ENCODE data around the gene USB1.

USB1 gene

GRCh38 chr16:58037365-58038057, 36.3 kb downstream of the USB1 start:
- no peak for DNase-seq

- DNase-seq: no peak
Observed at GRCh38 chr16:58038219-58038641, 37.0 kb downstream of the USB1 start.

- DNase-seq: no peak
Observed at GRCh38 chr16:58039829-58040495, 38.8 kb downstream of the USB1 start.

- no peak for DNase-seq
Observed at GRCh38 chr16:58040496-58040846, 39.3 kb downstream of the USB1 start.

GRCh38 chr16:58040945-58041627, 39.9 kb downstream of the USB1 start:
- DNase-seq: no peak

GRCh38 chr16:58041628-58041955, 40.4 kb downstream of the USB1 start:
- DNase-seq: no peak

GRCh38 chr16:58042001-58042885, 41.0 kb downstream of the USB1 start:
- no peak for DNase-seq

GRCh38 chr16:58042886-58043515, 41.8 kb downstream of the USB1 start:
- DNase-seq: no peak

- no peak for DNase-seq
Observed at GRCh38 chr16:58043571-58044155, 42.5 kb downstream of the USB1 start.

GRCh38 chr16:58044266-58045019, 43.2 kb downstream of the USB1 start:
- DNase-seq: no peak

- DNase-seq: no peak
Observed at GRCh38 chr16:58045096-58045495, 43.9 kb downstream of the USB1 start.

- DNase-seq: no peak
Observed at GRCh38 chr16:58046054-58046881, 45.1 kb downstream of the USB1 start.

GRCh38 chr16:58046936-58047335, 45.7 kb downstream of the USB1 start:
- DNase-seq: no peak

GRCh38 chr16:58047557-58048348, 46.5 kb downstream of the USB1 start:
- DNase-seq: no peak

GRCh38 chr16:58048494-58049231, 47.5 kb downstream of the USB1 start:
- no peak for DNase-seq

- DNase-seq: no peak
Observed at GRCh38 chr16:58049232-58050185, 48.3 kb downstream of the USB1 start.

GRCh38 chr16:58051296-58051695, 50.1 kb downstream of the USB1 start:
- DNase-seq: no peak
